NOMO-1 treated with dmso at 0.1 percent for 144 hours (cell line): ENCODE measurements around the gene LNP1.
A peak's percentile ranks its signal among the peaks of the same experiment; 100 is the strongest.
"Not testable (repeated sequence)": the region's sequence is repeated elsewhere in the genome, so short reads cannot be mapped to it uniquely, and the experiment has no call there.

ENCODE experiments used
- DNase-seq: peaks from one replicate; lab custom pipeline; 2025; ENCODE audit not compliant: unreplicated experiment; lab: John Stamatoyannopoulos, UW

LNP1 gene

GRCh38 chr3:100477851-100478360, 76.6 kb downstream of the LNP1 start:
- not testable (repeated sequence) for DNase-seq

DNA sequence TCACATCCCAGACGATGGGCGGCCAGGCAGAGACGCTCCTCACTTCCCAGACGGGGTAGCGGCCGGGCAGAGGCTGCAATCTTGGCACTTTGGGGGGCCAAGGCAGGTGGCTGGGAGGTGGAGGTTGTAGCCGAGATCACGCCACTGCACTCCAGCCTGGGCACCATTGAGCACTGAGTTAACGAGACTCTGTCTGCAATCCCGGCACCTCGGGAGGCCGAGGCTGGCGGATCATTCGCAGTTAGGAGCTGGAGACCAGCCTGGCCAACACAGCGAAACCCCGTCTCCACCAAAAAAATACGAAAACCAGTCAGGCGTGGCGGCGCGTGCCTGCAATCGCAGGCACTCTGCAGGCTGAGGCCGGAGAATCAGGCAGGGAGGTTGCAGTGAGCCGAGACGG, 77.2 kb downstream of the LNP1 start:
- not testable (repeated sequence) for DNase-seq

GRCh38 chr3:100480081-100480480, 78.7 kb downstream of the LNP1 start:
- DNase-seq, result no peak

DNA sequence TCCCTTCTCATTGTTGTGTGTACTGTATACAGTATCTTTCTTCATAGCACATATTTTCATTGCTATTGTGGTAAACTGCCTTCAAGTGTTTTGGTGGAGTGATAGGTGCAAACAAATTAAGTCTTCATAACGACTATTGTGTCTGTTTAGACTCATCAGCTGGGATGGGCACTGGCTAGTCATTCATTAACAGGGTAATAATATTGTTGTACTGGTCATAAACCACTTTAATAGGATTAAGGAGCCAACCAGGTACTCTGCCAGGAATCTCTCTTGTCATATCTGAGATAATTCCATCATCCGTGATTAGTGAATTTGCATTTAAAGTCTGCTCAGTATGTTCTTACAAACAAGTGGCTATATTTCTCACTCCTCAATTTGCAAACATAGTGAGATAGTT, 80.8 kb downstream of the LNP1 start:
- no peak for DNase-seq

DNA sequence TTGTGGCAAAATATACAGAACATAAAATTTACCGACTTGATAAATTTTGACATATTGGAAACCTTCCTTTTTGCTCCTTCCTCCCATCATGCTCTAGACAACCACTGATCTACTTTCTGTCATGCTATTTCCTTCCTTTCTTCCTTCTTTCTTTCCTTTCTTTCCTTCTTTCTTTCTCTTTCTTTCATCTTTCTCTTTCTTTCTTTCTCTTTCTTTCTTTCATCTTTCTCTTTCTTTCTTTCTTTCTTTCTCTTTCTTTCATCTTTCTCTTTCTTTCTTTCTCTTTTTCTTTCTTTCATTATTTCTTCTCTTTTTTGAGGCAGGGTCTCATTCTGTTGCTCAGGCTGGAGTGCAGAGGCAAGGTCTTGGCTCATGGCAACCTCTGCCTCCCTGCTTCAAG, 82.2 kb downstream of the LNP1 start:
- no peak for DNase-seq

DNA sequence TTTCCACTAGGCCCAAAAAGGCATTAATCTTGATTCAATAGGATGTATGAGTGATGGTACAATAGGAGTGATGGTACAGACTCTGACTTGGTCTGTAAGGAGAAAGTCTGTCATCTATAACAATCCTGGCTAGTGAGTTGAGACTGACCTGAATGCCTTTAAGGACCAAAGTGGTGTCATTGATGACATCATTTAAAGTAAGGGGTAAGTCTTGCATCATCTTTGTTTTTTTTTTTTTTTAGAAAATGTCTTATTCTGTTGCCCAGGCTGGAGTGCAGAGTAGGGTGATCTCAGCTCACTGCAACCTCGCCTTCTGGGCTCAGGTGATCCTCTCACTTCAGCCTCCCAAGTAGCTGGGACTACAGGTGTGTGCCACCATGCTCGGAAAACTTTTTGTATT, 85.5 kb downstream of the LNP1 start:
- no peak for DNase-seq

DNA sequence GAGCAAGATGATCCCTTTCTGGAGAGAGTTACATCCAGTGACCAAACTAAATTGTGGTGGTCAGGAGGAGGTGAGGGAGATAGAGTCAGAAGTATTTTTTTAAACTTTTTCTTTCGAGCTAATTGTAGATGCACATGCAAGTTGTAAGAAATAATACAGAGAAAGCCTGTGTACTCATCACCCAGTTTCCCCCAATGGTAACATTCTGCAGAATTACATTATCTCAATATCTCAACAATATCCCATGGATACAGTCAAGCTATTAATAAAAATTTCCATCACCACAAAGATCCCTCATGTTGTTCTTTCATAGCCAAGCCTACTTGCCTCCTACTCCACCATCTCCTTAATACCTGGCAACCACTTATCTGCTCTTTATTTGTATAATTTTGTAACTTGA, 87.8 kb downstream of the LNP1 start:
- DNase-seq, result no peak

- DNase-seq, result peak; percentile 65
Observed at GRCh38 chr3:100492059-100493006, 91.0 kb downstream of the LNP1 start, which contains the start of gene TMEM45A. TMEM45A (plus strand) TSS chr3:100492619; CDS start chr3:100555212, 62,593 bp downstream.

DNA sequence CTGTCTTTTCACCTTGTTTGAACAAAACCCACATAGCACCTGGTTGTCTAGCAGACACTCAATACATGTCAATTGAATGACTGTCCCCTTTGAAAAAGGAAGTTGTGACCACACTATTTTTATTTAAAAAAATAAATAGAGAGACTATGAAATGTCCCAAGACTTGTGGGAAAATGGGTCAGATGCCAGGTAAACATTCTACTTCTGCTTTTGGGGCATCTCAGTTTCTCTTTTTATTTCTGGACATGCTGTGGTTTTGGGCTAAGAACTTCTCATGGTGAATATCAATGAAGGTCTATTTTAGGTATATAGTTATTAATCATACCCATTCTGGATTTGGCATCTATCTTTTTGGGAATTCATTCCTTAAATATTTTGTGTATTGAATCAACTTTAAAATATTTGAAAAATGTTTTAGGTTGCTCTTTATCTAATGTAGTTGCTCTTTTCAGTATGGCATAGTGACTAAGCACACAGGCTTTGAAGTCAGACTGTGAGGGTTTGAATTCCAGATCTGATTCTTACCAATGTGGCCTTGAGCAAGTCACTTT, 95.4 kb downstream of the LNP1 start:
- DNase-seq, result no peak

DNA sequence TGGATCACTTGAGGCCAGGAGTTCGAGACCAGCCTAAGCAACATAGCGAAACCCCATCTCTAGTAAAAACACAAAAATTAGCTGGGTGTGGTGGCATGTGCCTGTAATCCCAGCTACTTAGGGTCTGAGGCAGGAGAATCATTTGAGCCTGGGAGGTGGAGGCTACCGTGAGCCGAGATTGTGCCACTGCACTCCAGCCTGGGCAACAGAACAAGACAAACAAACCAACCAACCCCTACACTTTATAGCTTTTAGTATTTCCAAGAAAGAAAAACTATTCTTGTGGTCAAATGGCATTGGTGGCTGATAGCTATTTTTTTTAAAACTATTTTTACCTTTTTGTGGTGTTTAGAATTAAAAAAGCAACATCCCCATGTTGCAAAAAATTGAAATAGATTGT, 98.3 kb downstream of the LNP1 start:
- no peak for DNase-seq

GRCh38 chr3:100500320-100500880, 99.1 kb downstream of the LNP1 start:
- DNase-seq, result no peak

DNA sequence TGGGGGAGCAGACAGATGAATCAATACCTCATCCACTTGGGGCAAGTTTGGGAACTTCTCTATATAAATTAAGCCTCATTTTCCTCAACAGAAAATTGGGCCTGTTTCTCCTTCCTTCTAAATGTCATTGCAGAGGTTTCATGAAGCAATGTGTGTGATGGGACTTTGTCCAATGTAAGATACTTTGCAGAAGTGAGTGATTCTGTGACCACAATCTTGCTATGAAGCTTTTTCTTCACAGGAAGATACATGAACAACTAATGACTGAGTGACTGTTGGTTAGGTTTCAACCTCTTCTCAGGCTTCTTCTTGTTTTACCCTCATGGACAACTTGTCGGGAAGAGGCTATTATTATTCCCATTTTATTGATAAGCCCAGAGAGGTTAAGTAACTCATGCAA, 102.1 kb downstream of the LNP1 start:
- DNase-seq, result no peak
